ELR (cell line): ENCODE results near the gene FLT4.
"Not testable (repeated sequence)": the region's sequence is repeated elsewhere in the genome, so short reads cannot be mapped to it uniquely, and the experiment has no call there.

Experiments
- DNase-seq: peaks from one replicate; pipeline ENCODE4 v3.0.0-alpha.2; 2015; ENCODE audit warnings: low read depth

FLT4 gene

GRCh38 chr5:180670157-180670556 is 20.8 kb upstream of the FLT4 start:
- no peak for DNase-seq

DNA sequence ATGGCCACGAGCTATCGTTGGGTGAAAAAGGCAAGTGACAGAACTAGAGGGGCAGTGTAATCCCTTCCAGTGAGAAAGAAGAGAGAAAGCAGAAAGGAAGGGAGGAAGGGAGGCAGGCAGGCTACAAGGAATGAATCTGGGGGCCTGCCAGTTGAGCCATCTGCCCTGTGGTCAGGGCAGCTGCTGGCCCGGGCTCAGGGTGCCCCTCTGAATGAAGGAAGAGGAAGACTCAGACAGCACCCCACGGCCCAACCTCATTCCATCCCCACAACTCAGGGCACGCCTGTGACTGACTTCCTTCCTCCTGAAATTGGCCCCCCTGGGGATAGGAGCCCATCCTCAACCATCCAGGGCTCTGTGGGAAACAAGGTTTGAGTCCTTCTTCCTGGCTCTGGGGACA is 20.3 kb upstream of the FLT4 start:
- no peak for DNase-seq

DNA sequence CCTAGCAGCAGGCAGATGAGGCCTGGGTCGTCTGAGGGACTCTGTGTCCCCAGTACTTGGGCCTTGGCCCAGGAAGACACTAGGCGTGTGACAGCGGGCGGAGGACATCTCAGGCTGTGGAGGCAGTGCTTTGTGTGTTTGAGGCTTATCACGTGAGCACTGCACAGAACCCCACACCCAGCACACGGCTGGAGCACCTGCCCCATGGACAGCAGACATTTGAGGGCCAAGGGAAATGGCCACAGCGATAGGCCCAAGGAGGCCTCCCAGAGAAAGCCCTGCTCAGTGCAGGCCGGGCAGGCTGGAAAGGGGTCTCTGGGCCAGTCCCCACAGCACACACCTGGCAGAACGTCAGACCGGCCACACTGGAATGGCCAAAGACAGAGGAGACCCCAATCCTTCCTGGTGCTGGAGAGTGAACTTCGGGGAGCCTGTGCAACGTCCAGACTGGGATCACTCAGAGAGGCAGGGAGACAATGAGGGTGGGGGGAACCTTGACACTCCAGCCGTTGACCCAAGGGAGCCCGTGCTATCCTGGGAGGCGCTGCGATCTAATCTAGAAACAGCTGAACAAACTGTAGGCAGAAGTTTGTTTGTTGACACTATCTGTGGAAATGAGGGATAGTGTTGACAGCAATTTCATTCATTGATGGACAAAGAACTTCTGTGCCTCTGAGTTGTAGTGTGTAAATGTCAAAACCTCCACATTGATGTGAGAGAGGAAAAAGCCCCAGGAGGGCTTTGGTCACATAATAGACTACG is 19.6 kb upstream of the FLT4 start:
- no peak for DNase-seq

- no peak for DNase-seq
These were observed 17.4 kb upstream of the FLT4 start for GRCh38 chr5:180666812-180667211.

DNA sequence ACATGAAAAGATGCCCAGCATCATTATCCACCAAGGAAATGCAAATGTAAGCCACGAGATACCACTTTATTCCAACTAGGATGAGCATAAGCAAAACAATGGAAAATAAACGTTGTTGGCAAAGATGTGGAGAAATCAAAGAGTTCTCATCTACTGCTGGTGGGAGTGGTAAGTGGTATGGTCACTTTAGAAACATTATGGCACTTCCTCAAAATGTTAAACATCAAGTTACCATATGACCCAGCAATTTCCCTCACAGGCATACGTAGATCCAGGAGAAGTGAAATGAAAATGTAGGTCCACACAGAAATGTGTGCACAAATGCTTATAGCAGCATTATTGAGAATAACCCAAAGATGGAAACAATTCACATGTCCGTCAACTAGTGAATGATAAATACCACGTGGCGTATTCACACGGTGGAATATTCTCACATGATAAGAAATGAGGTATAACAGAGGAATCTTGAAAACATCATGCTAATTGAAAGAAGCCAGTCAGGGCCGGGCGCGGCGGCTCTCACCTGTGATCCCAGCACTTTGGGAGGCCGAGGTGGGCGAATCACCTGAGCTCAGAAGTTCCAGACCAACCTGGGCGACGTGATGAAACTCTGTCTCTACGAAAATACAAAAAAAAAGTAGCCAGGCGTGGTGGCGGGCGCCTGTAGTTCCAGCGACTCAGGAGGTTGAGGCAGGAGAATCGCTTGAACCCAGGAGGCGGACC is 16.4 kb upstream of the FLT4 start:
- DNase-seq = no peak

GRCh38 chr5:180658774-180659564 is 9.6 kb upstream of the FLT4 start:
- DNase-seq = no peak

DNA sequence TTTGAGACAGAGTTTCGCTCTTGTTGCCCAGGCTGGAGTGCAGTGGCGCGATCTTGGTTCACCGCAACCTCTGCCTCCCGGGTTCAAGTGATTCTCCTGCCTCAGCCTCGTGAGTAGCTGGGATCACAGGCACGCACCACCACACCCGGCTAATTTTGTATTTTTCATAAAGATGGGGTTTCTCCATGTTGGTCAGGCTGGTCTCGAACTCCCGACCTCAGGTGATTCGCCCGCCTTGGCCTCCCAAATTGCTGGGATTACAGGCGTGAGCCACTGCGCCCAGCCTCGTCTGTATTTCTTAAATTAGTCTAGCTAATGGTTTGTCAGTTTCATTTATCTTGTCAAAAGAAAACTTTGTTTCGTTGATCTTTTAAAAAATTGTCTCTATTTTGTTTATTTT is 5.8 kb upstream of the FLT4 start:
- not testable (repeated sequence) for DNase-seq

- no peak for DNase-seq
These were observed 3.4 kb upstream of the FLT4 start for GRCh38 chr5:180652771-180653170.

DNA sequence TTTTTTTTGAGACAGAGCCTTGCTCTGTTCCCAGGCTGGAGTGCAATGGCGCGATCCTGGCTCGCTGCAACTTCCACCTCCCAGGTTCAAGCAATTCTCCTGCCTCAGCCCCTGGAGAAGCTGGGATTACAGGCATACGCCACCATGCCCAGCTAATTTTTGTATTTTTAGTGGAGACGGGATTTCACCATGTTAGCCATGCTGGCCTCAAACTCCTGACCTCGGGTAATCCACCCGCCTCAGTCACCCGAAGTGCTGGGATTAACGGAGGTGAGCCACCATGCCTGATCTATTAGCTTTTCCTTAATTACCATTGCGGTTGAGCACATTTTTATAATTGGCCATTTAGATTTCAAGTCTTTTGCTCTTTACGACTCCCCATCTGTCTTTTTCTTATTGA is 2.9 kb upstream of the FLT4 start:
- no peak for DNase-seq

- DNase-seq = no peak
These were observed 623 bp downstream of the FLT4 start for GRCh38 chr5:180648658-180649296.

DNA sequence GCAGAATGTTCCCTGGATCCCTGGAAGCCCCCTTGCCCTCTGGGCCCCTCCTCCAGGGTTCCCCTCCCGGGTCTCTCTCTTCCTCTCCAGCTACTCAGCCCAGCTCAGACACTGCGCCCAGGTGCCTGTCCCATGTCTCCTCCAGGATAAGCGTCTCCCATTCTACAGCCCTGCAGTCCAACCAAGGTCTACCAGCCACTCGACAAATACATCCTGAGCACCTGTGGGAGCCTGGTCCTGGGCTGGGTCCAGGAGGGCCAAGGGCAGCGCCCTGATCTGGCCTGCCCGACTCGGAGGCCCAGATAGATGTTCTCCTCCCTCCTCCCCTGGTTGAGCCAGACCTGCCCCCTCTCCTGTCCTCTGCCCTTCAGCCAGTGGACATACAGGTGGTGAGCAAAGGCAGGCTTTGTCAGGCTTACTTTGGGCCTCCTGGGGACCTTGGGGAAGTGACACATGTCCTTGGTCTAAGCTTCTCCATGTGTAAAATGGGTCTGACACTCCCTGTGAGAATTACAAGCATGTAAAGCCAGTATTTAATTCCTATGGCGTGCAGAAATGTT is 1.4 kb downstream of the FLT4 start:
- no peak for DNase-seq

GRCh38 chr5:180647465-180647864 is 1.9 kb downstream of the FLT4 start:
- DNase-seq = no peak

DNA sequence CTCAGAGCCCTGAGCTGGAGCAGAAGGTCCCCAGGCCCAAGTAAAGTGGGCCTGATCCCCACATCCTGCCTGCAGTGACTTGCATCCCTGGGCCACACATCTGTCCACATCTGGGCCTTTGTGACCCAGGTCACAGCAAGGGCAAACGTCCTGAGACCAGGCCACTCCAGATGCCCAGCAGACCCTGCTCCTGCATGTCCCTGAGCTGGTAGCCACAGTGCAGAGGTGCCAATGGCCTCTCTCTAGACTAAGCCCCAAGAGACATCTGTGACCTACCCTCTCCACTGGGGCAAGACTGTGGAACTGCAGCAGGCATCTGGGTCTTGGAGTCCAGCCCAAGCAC is 2.5 kb downstream of the FLT4 start:
- DNase-seq = no peak

- DNase-seq = no peak
These were observed 3.0 kb downstream of the FLT4 start for GRCh38 chr5:180646289-180646962.

DNA sequence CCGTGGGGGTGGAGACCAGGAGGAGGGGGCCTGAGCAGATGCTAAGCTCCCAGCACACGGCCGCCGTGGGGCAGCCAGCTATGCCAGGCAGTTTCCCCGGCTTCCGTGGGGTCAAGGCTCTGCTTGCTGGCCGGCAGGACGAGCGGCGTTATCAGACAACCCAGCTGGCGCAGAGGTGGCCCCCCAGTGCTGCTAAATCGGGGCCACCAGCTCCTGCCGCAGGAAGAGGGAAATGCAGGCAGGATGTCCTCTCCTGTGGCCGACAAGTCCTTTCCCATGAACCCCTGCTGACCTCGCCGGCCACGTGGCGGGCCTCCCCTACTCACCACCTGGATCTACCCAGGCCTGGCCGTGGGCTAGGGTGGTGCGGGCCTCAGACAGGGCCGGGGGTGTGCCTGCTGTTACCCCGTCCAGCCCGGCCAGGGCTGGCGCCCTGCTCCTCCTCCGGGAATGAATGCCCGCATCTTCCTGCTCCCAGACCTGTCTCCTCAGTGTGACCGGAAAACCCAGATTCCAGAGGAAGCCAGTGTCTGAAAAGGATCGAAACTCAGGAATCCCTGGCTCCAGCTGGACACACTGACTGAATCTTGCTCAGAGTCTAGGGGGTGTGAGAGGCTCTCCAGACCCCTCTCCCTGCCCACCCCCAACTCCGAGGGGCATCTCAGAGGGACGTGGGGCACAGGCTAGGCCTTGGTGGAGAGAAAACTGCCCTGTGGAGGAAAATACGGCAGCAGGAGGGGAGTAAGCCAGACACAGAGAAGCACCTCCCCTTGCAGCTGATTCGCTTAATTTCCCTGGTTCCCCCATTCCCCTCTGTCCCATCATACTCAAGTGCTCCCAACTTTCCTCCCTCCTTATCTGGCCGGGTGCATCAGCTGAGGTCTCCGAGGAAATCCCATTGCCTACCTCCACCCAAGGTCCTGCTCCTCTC is 3.9 kb downstream of the FLT4 start:
- no peak for DNase-seq

GRCh38 chr5:180644825-180645273 is 4.6 kb downstream of the FLT4 start:
- no peak for DNase-seq

- no peak for DNase-seq
These were observed 5.1 kb downstream of the FLT4 start for GRCh38 chr5:180644129-180644824.

GRCh38 chr5:180643191-180643851 is 6.1 kb downstream of the FLT4 start:
- DNase-seq = no peak

- DNase-seq = no peak
These were observed 6.6 kb downstream of the FLT4 start for GRCh38 chr5:180642779-180643178.
